HG02938 (cell line): Measurements from ENCODE around the gene ZDHHC1.
"Not testable (repeated sequence)": the region's sequence is repeated elsewhere in the genome, so short reads cannot be mapped to it uniquely, and the experiment has no call there.

Experiments used
- ATAC-seq: cut with Tn5 transposase; IDR thresholded peaks from one replicate; pipeline ENCODE4 v1.9.1; 2021; ENCODE audit warnings: mild to moderate bottlenecking, moderate library complexity; ENCODE audit not compliant: unreplicated experiment

Gene ZDHHC1

GRCh38 chr16:67394155-67395104 is 21.8 kb downstream of the ZDHHC1 start:
- no peak for ATAC-seq

- no peak for ATAC-seq
Measured at GRCh38 chr16:67393788-67394154, 22.5 kb downstream of the ZDHHC1 start.

GRCh38 chr16:67393111-67393787 is 23.0 kb downstream of the ZDHHC1 start, which contains the start of gene TPPP3:
Gene TPPP3, minus strand, starts transcription at chr16:67393498. Its CDS starts 2,387 bp downstream, at chr16:67391111.
- no peak for ATAC-seq

GRCh38 chr16:67392301-67393059 is 23.8 kb downstream of the ZDHHC1 start:
- no peak for ATAC-seq

- no peak for ATAC-seq
Measured at GRCh38 chr16:67391424-67392300, 24.6 kb downstream of the ZDHHC1 start.

- ATAC-seq: no peak
Measured at GRCh38 chr16:67390816-67391423, 25.4 kb downstream of the ZDHHC1 start.

GRCh38 chr16:67389911-67390815 is 26.1 kb downstream of the ZDHHC1 start:
- ATAC-seq: no peak

GRCh38 chr16:67388591-67388990 is 27.7 kb downstream of the ZDHHC1 start:
- ATAC-seq: no peak

GRCh38 chr16:67388191-67388590 is 28.1 kb downstream of the ZDHHC1 start:
- no peak for ATAC-seq

- ATAC-seq: no peak
Measured at GRCh38 chr16:67387479-67388079, 28.7 kb downstream of the ZDHHC1 start.

- no peak for ATAC-seq
Measured at GRCh38 chr16:67386861-67387455, 29.3 kb downstream of the ZDHHC1 start.

GRCh38 chr16:67384778-67385510 is 31.3 kb downstream of the ZDHHC1 start:
- ATAC-seq: no peak

- ATAC-seq: no peak
Measured at GRCh38 chr16:67383284-67383683, 33.0 kb downstream of the ZDHHC1 start.

- no peak for ATAC-seq
Measured at GRCh38 chr16:67378642-67379041, 37.6 kb downstream of the ZDHHC1 start.

- ATAC-seq: not testable (repeated sequence)
Measured at GRCh38 chr16:67376012-67376411, 40.3 kb downstream of the ZDHHC1 start.

GRCh38 chr16:67372664-67373063 is 43.6 kb downstream of the ZDHHC1 start:
- no peak for ATAC-seq

GRCh38 chr16:67370661-67371060 is 45.6 kb downstream of the ZDHHC1 start:
- ATAC-seq: no peak
